ENCODE data around the gene NEDD9.

DNA sequence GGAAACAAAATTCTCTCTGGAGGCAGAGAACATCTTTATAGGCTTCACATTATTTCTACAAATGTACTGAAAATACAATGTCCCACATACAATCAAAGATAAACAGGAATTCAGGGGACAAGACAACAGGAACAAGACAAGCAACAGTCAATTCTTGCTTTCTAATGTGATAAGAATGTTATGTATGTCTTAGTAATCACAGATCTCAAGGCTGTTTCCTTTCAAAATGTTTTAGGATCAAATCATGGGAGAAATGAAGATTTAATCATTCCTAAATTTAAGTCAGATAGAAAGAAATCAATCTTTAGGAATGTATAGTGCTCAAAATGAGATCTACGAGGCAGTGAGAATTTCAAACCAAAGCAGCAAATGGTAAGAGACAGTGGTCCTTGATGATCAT lies 32.1 kb downstream of the NEDD9 start:
- TF ChIP-seq TCF12 (IDR thresholded peaks at IDR 0.05), result peak; percentile 75
- TF ChIP-seq CTCF (IDR thresholded peaks at IDR 0.05), result no peak
- no peak for TF ChIP-seq USF2 (IDR thresholded peaks at IDR 0.05; ENCODE audit: borderline replicate concordance, low read depth, low read length)
- TF ChIP-seq TEAD4 (IDR thresholded peaks at IDR 0.05; ENCODE audit: borderline replicate concordance, insufficient read depth), result 0 out of 2 replicates have a peak, but pooled peaks have one; percentile 28
- no peak for TF ChIP-seq EZH2phosphoT487 (IDR thresholded peaks at IDR 0.05; ENCODE audit: borderline replicate concordance, low read depth)
- no peak for TF ChIP-seq NRF1 (IDR thresholded peaks at IDR 0.05; ENCODE audit: low read depth, low read length)
- TF ChIP-seq POLR2AphosphoS5 (IDR thresholded peaks at IDR 0.05; ENCODE audit: low read depth, low read length), result no peak
